ENCODE results near the gene DKC1. TPM values are rescaled to one million over a fixed set of nuclear protein-coding genes. Genes with fewer than 3 reads are reported as not detected.
A peak's percentile ranks its signal among the peaks of the same experiment; 100 is the strongest.
"Not testable (repeated sequence)": the region's sequence is repeated elsewhere in the genome, so short reads cannot be mapped to it uniquely, and the experiment has no call there.

Gene DKC1
- polyA plus RNA-seq, 1 donor: 35.7 TPM

GRCh38 chrX:154791939-154792338, 29.3 kb downstream of the DKC1 start:
- no peak for DNase-seq (ENCODE audit: low read depth)

DNA sequence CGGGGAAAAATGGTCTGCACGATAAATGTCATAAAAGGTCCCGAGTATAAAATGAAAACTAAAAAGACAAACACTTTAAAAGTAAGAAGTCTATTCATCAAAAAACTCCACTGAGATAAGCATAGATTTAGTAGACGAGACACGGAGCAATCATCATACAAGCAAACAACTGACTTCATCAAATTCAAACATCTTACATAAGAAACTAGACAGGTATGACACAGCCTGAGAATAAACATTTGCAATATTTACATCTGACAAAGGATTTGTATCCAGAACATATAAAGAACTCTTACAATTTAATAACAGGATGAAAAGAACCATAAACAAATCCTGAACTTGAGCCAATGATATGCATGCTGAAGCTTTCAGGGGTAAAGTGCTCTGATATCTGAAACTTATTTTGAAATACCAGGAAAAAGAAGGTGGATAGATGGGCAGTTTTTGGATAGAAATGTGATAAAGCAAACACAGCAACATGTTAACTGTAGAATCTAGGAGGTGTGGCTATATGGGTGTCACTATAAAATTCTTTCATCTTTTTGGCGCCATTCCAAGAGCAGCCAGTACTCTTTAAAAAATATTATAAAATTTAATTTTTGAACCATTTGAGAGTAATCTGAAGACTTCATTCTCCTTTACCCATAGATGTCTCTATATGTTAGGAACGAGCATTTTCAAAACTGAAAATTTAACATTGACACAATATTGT, 30.6 kb downstream of the DKC1 start:
- no peak for DNase-seq (ENCODE audit: low read depth)

GRCh38 chrX:154795016-154795415, 32.4 kb downstream of the DKC1 start:
- DNase-seq (ENCODE audit: low read depth): no peak

- no peak for DNase-seq (ENCODE audit: low read depth)
Measured at GRCh38 chrX:154797006-154797405, 34.3 kb downstream of the DKC1 start.

DNA sequence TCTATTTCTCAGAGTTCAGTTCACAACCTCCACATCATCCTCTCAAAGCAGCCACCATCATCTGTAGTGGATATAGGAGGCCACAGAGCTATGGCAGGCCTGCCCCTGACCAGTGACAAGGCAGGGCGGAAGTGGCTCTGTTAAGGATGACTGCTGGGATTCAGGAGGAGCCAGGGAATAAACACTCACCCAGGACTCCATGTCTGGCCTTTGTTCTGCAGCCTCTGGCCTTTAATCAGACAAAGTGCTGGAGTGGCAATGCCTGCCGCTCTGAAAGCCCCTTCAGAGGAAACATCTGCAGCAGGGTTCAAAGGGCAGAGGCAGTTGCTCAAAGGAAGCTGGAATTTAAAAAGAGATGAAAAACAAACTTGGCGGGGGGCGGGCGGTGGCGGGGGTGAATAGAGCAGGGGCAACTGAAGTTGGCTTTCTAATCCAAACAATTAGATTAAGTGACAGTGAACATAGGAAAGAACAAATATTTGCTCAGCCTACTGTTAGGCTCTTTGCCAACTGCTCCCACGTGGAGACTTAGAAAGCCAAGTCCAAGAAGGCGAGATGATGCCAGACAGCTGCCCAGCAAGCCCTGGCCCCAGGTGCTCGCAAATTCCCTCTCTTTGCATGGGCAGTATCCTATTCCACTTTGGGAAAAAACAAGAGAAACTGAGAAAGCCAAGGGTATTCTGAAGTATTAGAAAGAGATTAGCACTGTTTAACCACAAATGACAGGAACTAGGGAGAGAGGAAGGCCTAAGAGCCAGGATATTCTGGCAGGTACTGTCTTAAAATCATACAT, 37.1 kb downstream of the DKC1 start:
- no peak for DNase-seq (ENCODE audit: low read depth)

DNA sequence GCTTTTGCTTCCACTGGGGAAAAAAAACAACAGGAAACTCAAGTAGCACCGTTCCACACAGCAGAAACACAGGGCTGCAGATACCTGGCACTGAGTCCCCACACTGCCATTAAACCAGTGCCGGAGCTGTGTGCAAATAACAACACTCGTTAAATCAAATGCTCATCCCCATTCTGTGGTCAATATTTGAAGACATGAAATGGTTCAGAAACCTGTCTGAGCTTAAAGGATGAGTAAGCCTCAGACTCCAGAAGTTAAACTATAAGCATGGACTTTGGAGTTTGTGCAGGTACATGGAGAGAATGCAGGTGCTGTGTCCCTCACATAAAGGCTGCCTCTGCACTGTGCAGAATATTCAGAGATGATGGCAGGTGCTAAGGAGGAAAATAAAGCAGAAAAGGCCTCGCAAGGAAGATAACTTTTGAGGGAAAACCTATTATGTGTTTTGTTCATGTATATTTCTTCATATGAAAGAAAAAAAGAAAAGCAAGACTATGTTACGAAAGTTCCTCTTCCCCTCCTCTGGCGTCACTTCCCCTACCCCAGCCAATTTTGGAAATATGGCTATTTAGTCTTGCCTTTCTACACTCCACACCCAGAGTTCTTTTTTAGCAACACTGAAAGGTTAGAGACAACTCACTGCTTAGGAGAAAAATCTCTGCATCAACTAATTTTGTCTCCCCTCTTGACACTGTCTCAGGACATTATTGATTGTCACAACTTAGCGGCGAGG, 38.0 kb downstream of the DKC1 start:
- DNase-seq (ENCODE audit: low read depth): no peak

GRCh38 chrX:154802947-154803346, 40.3 kb downstream of the DKC1 start:
- no peak for DNase-seq (ENCODE audit: low read depth)

GRCh38 chrX:154804261-154804956, 41.7 kb downstream of the DKC1 start:
- no peak for DNase-seq (ENCODE audit: low read depth)

- DNase-seq (ENCODE audit: low read depth): peak; percentile 38
Measured at GRCh38 chrX:154804957-154805695, 42.5 kb downstream of the DKC1 start, which contains the start of gene MPP1. Gene MPP1 (minus strand): TSS chrX:154805485. CDS start chrX:154805373, 112 bp downstream.

- no peak for DNase-seq (ENCODE audit: low read depth)
Measured at GRCh38 chrX:154805696-154806091, 43.0 kb downstream of the DKC1 start.

DNA sequence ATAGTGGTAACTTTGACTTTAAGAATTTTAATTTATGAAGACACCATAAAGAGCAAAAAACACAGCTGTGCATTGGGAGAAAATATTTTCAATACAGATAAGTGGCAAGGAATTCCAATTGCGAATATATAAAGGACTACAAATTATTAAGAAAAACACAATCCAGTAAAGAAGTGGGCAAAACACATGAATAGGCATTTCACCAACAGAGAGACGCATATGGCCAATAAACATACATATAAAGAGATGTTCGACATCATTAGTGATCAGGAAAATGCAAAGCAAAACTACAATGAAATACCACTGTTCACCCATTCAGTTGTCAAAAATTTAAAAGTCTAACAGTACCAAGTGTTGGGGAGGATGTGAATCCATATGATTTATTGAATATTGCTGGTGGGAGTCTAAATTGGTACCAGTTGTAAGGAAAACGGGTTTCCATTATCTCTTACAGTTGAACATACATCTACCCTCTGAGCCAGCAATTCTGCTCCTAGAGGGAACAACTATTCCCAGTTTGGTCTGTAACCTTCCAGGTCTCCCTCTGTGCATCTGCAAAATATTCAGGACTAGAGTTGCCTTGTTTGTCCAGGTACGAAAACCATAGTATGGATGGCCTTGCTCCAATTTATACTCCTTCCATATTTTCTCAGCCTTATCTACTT, 44.3 kb downstream of the DKC1 start:
- no peak for DNase-seq (ENCODE audit: low read depth)

DNA sequence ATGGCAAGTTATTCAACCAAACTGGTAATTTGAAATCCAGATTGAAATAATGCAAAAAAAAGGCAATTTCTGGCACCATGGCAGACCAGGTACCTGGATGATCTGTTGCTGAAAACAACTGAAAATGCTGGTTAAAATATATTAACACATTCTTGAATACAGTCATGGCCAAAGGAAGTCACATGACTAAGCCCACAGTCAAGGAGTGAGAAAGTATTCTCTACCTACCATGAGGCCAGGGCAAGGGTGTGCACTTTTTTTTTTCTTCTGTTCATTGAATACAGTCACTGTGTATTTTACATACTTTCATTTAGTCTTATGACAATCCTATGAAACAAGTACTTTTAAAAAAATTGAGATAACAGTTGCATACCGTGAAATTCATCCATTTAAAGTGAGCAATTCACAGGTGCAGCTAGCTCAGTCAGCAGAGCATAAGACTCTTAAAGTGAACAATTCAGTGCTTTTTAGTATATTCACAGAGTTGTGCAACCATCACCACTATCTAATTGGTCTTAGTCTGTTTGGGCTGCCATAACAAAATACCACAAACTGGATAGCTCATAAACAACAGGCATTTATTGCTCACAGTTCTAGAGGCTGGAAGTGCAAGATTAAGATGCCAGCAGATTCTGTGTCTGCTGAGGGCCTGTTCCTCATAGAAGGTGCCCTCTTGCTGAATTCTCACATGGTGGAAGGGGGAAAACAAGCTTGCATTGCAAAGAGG, 47.4 kb downstream of the DKC1 start:
- DNase-seq (ENCODE audit: low read depth): no peak

DNA sequence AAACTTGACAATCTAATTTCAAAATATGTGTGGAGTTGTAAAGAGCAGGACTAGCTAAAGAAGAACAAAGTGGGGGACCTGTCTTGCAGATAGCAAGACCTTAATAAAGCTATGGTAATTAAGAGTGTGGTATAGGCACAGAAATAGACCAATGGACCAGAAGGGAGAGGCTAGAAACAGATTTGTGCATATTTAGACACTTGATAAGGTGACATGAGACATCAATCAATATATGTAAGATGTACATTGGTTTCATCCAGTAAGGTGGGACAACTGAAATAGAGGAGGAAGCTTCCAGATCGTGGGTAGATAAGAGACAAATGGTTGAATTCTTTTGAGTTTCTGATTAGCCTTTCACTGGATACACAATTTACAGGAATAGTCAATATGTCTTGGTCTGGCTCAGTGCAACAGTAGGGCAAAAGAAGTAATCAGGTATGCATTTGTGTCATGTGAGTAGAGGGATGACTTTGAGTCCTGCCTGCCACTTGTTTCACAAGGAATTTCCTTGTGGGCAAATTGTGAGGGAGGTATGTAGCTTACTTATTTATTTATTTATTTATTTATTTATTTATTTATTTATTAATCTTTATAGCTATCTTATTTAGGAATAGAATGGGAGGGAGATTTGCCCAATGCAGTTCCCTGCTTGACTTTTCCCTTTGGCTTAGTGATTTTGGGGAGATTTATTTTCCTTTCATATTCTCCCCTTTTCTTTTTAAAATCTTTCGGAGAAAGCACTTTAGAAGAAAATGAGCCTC, 49.9 kb downstream of the DKC1 start:
- DNase-seq (ENCODE audit: low read depth): no peak

DNA sequence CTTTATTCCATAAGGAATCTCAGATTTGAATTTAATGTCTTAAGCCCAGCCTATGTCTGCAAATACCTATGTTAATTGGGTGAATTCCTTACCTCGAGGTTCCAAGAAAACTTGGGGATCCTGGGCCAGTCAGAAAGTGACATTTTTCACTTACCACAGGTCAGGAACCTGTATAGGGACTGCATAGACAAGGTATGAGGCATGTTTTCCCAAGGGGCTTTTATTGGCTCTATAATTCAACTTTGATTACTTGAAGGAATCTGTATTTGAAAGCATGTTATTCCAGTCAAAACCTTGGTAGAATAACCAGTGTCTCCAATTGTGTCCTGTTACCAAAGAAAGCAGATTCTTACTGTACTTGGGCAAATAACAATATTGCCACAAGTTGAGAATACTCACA, 51.1 kb downstream of the DKC1 start:
- no peak for DNase-seq (ENCODE audit: low read depth)

- no peak for DNase-seq (ENCODE audit: low read depth)
Measured at GRCh38 chrX:154815274-154815818, 52.7 kb downstream of the DKC1 start.

- not testable (repeated sequence) for DNase-seq (ENCODE audit: low read depth)
Measured at GRCh38 chrX:154816326-154816898, 53.7 kb downstream of the DKC1 start.

GRCh38 chrX:154817048-154817618, 54.5 kb downstream of the DKC1 start:
- not testable (repeated sequence) for DNase-seq (ENCODE audit: low read depth)

All from forelimb muscle (tissue), 1 donor.